Stimulated activated CD4-positive, alpha-beta T cell treated with anti-CD3 and anti-CD28 coated beads, Interleukin-1b, Interleukin-23, amount 100 ng/mL, for 24 hours (primary cell): ENCODE results near the gene DPH6.

Source experiments
- DNase-seq, 4 experiments: peaks; one replicate each; pipeline ENCODE4 v3.0.0-alpha.2; 2020; ENCODE audit warnings: low read depth in 4 of 4, low spot score in 1 of 4

DPH6 gene

DNA sequence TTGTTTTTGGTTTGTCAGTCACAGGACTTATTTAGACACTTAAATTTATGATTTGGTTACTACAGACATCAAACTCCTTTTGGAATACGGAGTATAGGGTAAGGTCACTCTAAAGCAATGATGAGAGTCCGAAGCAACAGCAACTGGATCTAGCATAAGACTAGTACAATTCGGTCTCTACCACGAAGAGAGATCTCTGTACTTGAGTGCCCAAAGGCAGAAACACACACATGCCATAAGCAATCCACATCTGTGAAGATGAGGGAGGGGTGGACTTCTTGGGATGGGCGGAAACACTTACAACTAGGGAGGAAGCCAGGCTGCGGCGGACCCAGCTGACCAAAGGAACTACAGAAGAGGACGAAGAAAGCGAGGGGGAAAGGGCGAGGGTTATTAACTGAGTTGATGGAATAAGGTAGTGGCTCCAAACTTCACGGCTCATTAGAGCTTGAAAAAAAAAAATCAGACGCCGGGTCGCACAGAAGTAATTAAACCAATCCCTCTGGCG, 595 bp downstream of the DPH6 start:
- peak in 2 of 4 experiments; percentile 4 to 18 for DNase-seq

DNA sequence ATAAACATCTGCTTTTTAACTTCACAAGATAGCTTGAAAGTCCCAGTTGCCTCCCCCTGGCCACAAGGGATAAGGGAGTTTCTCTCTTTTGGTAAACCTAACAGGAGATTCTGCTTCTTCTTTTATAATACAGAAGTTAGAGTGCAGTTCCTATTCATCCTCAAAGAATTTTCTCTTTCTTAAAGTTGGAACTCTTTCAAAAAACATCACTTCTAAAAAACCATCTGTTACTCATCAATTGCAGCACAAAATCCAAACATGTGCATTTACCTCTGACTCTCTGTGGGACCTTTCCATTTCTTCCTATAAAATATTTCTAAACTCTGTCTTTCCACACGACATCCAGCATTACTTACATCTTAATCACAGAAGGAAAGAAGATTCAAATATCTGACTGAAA, 5.1 kb downstream of the DPH6 start:
- DNase-seq: no peak

DNA sequence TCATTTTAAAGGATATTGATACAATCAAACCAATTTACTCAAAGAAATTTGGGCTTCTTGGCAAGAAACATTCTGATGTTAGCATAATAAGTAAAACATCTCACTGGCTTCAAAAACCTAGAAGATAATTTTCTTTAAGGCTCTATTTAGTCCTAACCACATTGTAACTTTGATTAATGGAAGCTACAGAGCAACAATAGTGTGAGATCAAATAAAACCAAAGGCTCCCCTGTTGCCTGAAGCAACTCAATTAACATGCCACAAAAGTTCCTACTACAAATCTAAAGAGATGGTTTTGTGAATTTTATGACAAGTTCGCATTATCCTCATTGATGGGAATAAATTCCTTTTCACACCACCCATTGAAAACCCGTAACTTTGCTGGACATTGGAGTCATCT, 5.9 kb downstream of the DPH6 start:
- DNase-seq: no peak

DNA sequence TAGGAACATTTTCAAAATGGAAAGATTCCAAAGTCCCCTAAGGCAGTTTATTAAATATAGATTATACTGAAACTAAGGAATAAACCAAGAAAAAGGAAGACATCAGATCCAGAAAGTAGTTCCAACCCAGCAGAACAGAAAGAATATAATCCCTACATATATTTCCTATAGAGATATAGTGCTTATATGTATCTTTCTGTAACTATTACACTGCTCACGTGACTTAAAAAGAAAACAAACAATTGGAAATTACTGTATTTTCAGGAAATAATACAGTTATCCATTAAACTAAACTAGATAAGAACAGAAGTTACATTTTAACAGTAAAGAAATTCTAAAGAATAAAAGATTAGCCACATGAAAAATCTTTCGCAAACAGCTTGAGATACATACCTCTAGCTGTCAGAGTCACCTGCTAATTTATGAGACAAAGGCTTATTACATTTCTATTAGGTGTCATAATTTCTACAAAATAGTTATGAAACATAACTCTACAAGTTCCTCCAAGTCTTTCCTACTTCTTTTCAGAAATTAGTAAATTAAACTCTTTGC, 10.5 kb downstream of the DPH6 start:
- DNase-seq: no peak

DNA sequence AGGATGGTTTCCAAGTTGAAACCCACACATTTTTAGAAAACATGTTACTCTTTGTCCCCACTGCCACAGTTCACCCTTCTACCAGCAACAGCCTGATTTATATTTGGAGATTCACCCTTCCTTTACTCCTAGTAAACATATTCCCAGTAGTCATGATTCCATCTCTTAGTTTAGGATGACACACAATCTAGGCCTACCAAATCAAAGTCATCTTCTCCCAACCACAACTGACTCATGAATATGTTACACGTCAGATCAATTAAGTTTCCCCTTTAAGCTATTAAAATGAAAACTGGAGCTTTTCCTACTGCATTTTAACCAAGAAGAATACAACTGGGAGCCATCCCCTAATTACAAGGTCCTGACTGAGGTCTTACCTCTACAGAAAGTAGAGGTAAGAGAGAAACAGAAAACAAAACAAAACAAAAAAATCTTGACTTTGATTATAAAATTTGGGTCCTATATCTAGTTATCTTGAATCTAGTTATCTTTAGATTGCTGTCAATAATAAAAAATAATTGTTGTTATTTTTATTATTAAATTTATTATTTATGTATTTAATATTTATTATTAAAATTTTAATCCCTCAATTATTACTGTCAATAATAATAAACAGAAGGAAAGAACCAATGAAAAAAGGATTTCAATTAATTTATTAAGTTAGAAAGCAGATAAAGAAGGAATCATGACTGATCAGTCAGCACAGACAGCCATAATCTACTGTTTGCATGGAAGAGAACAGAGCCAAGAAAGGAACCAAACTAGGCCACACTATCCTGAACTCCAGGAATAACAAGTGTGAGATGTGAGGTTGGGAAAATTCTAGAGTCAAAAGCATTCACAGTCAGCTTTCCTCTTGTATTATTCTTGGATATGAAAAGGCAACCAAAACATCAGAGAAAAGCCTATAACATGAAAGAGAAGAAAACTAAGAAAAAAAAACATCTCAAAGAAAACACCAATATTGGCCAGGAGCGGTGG, 12.5 kb downstream of the DPH6 start:
- no peak for DNase-seq

DNA sequence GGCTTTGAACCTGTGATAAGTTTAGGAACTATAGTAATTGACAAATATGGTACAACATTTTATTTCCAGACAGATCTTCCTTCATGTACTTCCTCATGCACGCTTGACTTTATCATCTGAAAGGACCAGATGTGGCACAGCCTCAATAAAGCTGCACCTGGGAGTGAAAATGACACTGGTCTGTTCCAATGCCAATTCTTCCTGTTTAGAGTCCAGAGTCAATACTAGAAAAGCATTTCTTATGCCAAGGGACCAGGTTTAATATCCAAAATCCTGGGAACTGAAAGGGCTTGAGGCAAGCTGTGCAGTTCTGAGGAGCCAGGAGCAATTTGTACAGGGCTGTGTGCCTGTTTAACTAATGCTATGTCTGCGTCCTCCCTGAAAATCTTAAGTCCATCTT, 15.3 kb downstream of the DPH6 start:
- DNase-seq: no peak

DNA sequence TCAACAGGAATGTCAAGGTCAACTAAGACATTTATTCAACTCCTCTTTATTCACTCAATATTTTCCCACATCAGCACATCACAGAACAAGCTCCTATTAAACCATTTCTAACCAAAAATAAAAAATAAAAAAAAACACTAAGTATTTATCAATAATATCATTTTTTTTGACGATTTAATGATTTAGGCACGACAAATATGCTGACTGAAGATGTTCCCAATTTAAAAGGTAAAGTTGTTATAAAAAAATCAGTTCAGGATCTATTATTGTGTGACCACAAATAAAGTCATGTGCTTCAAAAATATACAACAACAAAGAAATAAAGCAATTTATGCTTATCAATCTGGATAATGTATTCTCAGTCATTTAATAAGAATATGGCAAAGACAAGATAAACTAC, 16.2 kb downstream of the DPH6 start:
- no peak for DNase-seq

DNA sequence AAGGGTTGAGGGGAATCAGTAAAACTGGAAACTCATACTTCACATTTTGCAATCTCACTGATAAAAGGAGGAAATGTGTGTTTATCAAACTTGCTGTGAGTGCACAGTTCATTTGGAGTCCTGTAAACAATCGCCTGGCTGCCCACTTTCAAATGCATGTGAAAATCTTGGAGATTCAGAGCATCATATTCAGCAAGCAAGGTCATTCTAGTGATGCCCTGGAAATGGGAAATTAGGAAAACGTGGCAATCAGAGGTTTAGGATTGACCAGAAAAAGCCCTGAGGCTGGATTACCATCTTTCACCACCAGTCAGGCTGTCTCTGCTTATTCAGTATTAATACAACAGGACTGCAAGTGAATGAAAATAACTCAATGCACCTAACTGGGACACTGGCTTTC, 23.9 kb downstream of the DPH6 start:
- no peak for DNase-seq

DNA sequence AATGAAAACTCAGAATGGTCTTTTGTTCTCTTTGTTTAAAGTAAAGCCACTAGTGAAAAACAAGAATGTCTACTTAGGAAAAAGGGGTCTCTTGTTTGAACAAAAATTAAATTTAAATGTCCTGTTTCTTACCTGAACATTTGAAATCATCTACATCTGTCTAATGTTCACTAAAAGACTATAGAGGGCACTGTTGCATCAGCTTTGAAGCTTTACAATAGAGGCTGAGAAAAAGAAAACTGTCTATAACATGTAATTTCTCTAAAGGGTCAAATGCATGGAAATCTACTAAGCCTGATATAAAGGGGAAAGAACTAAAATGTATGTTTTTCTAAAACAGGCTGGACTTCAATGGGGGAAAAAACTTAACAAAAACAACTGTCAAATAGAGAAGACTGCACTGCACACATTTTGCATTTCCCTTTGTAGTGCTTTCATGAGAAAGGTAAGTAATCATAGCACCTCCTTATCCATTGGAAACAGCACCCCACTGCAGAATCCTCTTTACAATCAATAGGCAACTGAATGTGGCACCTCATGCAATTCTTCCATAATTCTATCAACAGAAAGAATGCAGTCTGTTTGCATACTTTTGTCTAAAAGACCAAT, 26.3 kb downstream of the DPH6 start:
- DNase-seq: no peak

DNA sequence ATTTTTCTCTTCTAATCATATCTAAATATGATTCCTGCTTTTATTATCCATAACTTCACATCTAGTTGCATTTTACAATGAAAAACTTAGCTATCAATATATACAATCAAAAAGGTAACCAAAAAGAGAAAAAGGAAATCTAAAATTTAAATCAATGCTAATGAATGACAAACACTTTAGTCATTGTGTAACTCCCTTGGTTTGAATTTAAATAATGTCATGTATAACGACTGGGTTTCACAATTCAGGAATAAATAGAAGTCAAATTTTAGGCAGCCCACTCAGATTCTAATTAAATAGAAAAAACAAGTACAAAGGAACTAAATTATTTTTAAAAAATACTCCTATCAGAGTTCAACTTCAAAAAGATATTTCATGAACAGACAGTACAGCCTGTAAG, 26.9 kb downstream of the DPH6 start:
- no peak for DNase-seq

DNA sequence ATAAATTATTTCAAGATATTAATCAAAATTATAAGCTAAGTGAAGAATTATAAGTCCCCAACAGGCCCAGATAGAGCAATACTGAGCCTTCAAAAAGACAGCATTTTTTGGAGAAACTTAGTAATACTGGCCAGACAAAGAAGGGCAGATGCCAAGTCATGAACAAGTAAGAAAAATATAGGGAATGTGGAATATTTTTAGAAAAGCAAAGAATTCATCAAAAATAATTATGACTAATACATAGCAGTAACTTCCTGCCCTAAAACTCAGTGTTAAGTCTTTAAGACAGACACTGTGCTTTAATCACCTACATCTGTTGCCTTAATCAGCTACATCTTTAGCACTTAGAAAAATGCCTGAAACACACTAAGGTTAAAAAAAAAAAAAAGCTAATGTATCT, 31.2 kb downstream of the DPH6 start:
- no peak for DNase-seq

DNA sequence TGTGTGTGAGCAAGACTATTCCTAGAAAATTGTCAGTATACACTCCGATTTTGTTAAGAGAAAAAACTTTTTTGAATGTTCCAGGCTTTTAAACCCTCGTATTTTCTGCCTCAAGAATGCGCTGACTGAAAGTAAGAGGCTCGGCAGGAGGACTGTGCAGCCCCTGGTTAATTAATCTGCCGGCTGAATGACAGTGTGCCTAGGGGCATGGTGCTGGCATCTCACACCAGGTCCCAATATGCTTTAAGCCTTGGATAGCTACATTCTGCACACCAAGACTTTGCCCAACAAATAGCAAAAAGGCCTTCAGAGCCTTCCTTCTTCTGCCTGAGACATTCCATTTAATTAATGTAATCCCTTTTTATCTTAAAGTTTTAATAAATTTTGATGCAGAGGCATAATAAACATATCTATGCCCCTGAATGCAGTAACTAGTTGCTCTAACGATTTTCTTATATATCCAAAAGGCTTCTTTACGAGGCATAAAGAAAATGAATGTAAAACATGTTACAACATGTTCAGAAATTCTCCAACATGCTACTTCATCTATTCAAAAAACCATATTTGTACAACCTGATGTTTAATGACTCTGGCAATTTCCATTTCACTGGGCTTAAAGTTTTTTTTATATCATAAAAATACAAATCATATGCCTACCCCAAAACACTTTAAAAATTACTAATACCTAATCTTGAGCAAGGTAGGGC, 37.9 kb downstream of the DPH6 start:
- no peak for DNase-seq

DNA sequence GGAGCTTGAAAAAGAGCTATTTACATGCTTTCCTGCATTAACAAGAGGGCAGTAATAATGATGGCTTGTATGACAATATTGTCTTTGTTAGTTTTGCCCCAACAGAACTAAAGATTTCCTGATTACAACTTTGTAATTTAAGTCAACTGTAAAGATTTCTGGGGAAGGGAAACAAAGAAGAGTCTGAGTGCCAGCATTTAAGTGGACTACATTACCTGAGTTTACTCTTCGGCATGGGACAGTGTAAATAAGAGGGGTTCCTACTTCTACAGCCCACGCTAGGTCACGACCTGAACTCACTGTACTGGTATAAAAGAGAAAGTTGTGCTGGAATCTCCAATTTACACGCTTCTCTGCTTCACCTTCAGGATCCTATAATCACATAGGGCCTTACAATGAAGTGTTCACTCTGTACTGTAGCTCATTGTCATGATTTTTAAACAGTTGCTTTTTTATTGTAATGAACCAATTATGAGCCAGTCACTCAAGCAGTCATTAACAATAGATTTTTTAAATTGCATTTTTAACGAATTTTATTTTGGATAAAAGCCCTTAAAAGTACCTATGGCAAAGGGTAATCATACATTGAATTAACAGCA, 39.6 kb downstream of the DPH6 start:
- DNase-seq: no peak

DNA sequence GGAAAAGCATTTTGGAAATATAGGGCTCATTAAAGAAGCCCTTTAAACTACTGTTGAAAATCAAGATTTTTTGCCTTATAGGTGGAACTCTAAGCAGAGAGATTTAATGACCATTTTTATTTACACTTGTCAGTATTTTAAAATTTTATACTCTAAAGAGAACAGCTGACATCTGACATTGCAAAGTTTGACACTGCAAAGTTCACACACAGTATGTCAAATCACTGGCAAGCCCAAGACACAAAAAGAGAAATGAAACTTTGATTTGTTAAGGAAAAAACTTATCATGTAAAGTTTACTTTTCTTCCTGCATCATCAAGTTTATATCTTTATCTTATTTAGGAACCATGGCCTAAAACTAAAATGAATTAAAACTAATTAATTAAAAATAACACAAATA, 40.2 kb downstream of the DPH6 start:
- no peak for DNase-seq

DNA sequence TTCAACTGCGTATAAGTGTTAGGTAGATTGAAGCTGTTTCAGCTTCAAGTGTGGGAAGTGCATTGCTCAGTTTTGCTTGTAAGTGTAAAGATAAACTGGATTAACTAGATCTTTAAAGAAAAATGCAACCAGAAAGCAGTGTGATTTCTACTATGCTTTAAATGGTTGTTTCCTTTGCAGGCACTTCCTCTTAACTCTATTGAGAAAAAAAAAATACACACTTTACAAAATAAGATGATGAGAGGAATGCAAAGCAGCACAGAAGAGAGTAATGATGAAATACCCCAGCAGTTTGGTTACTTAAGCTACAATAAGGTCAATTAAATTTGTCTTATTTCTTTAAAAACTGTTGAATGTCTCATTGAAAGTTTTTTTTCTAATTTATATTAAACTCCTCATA, 40.8 kb downstream of the DPH6 start:
- no peak for DNase-seq

DNA sequence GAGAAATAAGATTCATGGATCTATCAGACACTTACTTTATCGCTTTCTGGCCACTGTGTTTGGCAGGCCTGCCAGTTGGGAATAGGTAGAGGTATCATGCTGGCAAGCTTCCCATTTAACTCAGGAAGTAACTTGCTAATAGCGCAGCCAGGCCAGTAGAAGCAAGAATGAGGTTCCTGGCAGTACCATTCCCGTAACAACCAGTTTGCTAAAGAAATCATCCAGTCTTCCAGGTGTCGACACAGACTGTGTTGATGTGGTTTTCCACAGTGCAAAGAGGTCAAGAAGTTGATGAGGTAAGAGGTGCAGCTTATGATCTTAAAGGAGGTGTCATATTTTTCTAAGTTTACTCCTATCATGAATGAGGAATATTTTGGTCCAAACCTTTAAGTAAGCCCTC, 46.2 kb downstream of the DPH6 start:
- no peak for DNase-seq

DNA sequence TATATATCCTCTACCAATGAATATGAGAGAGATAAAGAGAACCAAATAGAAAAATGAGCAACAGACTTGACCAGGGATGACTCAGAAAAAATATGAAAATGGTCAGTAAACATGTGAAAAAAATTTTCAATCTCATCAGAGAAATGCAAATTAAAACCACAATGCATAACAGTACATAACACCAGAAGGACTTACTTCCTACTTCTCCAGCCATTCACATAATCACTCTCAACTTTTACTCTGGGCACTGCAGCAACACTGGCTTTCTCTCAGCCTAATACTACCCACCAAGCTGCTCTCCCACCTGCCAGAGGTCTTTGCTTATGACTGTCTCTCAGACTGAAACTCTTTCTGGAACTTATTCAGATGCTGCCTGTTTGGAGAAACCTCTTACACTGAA, 49.4 kb downstream of the DPH6 start:
- no peak for DNase-seq

DNA sequence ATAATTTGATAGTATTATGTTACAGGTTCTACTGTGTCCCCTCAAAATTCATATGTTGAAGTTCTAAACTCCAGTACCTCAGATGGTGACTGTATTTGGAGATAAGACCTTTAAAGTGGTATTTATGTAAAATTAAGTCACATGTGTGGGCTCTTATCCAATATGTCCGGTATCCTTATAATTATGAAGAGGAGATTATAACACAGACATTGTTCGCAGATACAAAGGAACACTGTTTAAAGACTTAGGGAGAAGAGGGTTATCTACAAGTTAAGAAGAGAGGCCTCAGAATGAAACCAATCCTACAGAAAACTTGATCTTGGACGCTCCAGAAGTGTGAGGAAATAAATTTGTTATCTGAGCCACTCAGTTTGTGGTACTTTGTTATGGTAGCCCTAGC, 50.9 kb downstream of the DPH6 start:
- no peak for DNase-seq

DNA sequence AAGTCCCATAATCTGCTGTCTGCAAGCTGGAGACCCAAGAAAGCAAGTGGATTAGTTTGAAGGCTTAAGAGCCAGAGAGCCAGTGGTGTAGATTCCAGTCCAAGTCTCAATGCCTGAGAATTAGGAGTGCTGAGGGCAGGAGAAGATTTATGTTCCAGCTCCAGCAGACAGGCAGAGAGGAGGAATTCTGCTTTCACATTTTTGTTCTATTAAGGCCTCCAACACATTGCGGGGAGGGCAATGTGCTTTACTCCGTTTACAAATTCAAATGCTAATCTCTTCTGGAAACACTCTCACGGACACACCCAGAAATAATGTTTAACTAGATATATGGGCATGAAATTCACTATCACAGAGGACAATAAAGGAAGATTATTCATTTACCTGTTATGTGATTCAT, 54.0 kb downstream of the DPH6 start:
- DNase-seq: no peak

DNA sequence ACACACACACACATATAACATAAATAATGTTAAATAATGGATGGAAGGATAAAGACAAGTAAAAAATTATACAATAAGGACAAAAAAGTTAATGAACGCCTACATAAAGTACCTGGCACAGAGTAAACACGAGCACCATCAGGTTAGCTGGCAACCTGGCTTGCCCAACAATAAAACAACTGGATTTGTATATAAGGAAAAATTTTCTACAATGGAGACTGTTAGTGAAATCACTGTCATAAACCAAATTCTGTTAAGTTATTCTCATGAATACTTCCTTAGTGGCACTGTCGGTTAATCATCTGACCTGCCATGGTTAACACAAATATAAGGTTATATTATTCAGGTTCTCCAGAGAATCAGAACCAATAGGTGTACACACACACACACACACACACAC, 54.8 kb downstream of the DPH6 start:
- DNase-seq: no peak

DNA sequence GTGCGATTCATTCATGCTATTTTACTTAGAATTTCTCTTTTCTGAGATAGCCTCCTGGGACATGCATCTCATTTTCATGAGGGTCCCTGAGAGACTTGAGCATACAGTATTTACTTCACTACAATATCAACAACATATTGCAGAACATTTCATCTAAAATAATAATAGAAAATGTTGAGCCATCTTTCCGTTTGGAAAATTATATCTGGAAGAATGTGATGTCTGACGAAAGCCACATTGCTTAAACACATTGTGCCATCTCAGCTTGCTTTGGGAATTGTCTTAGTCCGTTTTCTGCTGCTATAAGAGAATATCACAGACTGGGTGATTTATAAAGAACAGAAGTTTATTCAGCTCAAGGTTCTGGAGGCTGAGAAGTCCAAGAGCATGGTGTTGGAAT, 55.5 kb downstream of the DPH6 start:
- no peak for DNase-seq
